ENCODE results near the gene INA.

DNA sequence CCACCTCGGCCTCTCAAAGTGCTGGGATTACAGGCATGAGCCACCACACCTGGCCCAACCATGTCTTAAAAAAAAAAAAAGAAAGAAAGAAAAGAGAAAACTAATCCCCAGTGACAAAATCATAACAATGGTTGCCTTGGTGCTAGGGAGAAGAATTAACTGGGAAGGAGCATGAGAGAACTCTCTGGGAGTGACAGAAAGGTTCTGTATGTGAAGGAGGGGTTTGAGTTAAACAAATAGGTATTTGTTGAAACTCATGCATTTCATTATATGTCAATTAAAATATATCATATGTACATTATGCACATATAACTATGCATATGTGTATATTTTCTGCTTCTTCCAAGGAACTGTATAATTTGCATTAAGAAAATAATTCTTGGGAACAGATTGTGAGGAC lies 33.3 kb downstream of the INA start:
- TF ChIP-seq, protein P1, sequence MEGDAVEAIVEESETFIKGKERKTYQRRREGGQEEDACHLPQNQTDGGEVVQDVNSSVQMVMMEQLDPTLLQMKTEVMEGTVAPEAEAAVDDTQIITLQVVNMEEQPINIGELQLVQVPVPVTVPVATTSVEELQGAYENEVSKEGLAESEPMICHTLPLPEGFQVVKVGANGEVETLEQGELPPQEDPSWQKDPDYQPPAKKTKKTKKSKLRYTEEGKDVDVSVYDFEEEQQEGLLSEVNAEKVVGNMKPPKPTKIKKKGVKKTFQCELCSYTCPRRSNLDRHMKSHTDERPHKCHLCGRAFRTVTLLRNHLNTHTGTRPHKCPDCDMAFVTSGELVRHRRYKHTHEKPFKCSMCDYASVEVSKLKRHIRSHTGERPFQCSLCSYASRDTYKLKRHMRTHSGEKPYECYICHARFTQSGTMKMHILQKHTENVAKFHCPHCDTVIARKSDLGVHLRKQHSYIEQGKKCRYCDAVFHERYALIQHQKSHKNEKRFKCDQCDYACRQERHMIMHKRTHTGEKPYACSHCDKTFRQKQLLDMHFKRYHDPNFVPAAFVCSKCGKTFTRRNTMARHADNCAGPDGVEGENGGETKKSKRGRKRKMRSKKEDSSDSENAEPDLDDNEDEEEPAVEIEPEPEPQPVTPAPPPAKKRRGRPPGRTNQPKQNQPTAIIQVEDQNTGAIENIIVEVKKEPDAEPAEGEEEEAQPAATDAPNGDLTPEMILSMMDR (conservative IDR thresholded peaks at IDR 0.05): no peak
- TF ChIP-seq EZH2 (IDR thresholded peaks at IDR 0.05; ENCODE audit: low read depth): no peak

All from PC-9 (cell line).